Endothelial cell of umbilical vein (primary cell): Measurements from ENCODE around the gene MFAP4. TPM values are rescaled to one million over a fixed set of nuclear protein-coding genes. Genes with fewer than 3 reads are reported as not detected.

Experiments
- BruUV-seq: library from RNA; stranded (reverse); fragments of 400-500 nt; replicated peaks from 2 replicates; lab custom pipeline; 2021; lab: Mats Ljungman, UMichigan
- CTCF ChIA-PET: fragments of 300-600, 350-600 bp; sonication (Branson Sonifier 250); formaldehyde crosslinking; loops from one replicate; lab custom pipeline; 2021; ENCODE audit warnings: antibody characterized with exemption, inconsistent platforms; lab: Charles Lee
- POLR2A ChIA-PET: fragments of 300-600, 350-600 bp; sonication (Branson Sonifier 250); formaldehyde crosslinking; loops from one replicate; lab custom pipeline; 2021; ENCODE audit warnings: antibody characterized with exemption, inconsistent platforms; lab: Charles Lee
- DNase-seq: peaks from one replicate; pipeline ENCODE4 v3.0.0-alpha.2; 2011; ENCODE audit warnings: low read depth, low spot score
- FAIRE-seq: peaks from 2 replicates; lab custom pipeline; 2011; peaks lifted over from hg19 to GRCh38; lab: Jason Lieb, UNC
- H2AFZ ChIP-seq: 2 replicates; pipeline ENCODE4 v1.6.0; 2012; ENCODE audit warnings: low read depth, low read length, control low read depth, inconsistent platforms
- H3K27ac ChIP-seq: 2 replicates; pipeline ENCODE4 v1.5.1; 2011; ENCODE audit warnings: low read depth, mild to moderate bottlenecking, control low read depth, low read length, moderate library complexity; ENCODE audit not compliant: insufficient read depth
- H3K27me3 ChIP-seq, 2 experiments: 2 replicates each; pipeline versions ENCODE4 v1.6.0 to v1.6.1; 2011; ENCODE audit warnings: low read length in 2 of 2, mixed read lengths in 1 of 2; ENCODE audit not compliant: control insufficient read depth in 2 of 2, insufficient read depth in 2 of 2
- H3K36me3 ChIP-seq, 2 experiments: 2 replicates in 1 of 2; 3 replicates in 1 of 2; pipeline ENCODE4 v1.5.1; 2011; ENCODE audit warnings: low read length in 2 of 2, mild to moderate bottlenecking in 1 of 2, moderate library complexity in 1 of 2; ENCODE audit not compliant: control insufficient read depth in 2 of 2, insufficient read depth in 2 of 2; ENCODE audit errors: extremely low read depth in 1 of 2
- H3K4me1 ChIP-seq: 3 replicates; pipeline ENCODE4 v1.5.1; 2011; ENCODE audit warnings: mild to moderate bottlenecking, low read length; ENCODE audit not compliant: control insufficient read depth, insufficient read depth; ENCODE audit errors: extremely low read depth
- H3K4me2 ChIP-seq: 2 replicates; pipeline ENCODE4 v1.6.1; 2011; ENCODE audit warnings: low read length, control low read depth, mixed read lengths; ENCODE audit not compliant: insufficient read depth
- H3K4me3 ChIP-seq, 3 experiments: fragments of 200-600 bp in 1 of 3; sonication (generic), shearing (Covaris generic) in 1 of 3; replicated peaks in 1 of 3; 2 replicates each; pipeline ENCODE4 v1.5.1; 2011 to 2016; ENCODE audit warnings: control low read depth in 3 of 3, low read length in 3 of 3, mild to moderate bottlenecking in 2 of 3, inconsistent platforms in 1 of 3, low read depth in 1 of 3, moderate library complexity in 1 of 3; ENCODE audit not compliant: insufficient read depth in 1 of 3
- H3K79me2 ChIP-seq: 2 replicates; pipeline ENCODE4 v1.6.0; 2012; ENCODE audit warnings: low read length, inconsistent platforms; ENCODE audit not compliant: control insufficient read depth, insufficient read depth
- H3K9ac ChIP-seq: replicated peaks from 2 replicates; pipeline ENCODE3; 2011; ENCODE audit warnings: low read length, control low read depth; ENCODE audit not compliant: insufficient read depth; ENCODE audit errors: extremely low read depth
- H3K9me1 ChIP-seq: replicated peaks from 3 replicates; pipeline ENCODE4 v1.6.0; 2011; ENCODE audit warnings: mild to moderate bottlenecking, low read length; ENCODE audit not compliant: control insufficient read depth, insufficient read depth; ENCODE audit errors: extremely low read depth
- H3K9me3 ChIP-seq: replicated peaks from 2 replicates; pipeline ENCODE4 v1.5.1; 2012; ENCODE audit warnings: low read length, inconsistent platforms; ENCODE audit not compliant: control insufficient read depth, insufficient read depth
- H4K20me1 ChIP-seq: replicated peaks from 2 replicates; pipeline ENCODE3; 2011; ENCODE audit warnings: mild to moderate bottlenecking, low read length; ENCODE audit not compliant: control insufficient read depth, insufficient read depth; ENCODE audit errors: extremely low read depth
- EZH2 ChIP-seq: IDR thresholded peaks from 2 replicates; pipeline ENCODE4 v1.6.1; 2012; ENCODE audit warnings: borderline replicate concordance, low read depth, mild to moderate bottlenecking, moderate library complexity, low read length, inconsistent platforms; ENCODE audit not compliant: severe bottlenecking
- FOS ChIP-seq: IDR thresholded peaks from 2 replicates; pipeline ENCODE4 v1.6.1; 2011; ENCODE audit warnings: mild to moderate bottlenecking, low read length, moderate library complexity, borderline replicate concordance; ENCODE audit not compliant: insufficient read depth
- GATA2 ChIP-seq: IDR thresholded peaks from 2 replicates; pipeline ENCODE4 v1.7.0; 2011; ENCODE audit warnings: low read depth, mild to moderate bottlenecking, moderate library complexity, mixed read lengths, low read length; ENCODE audit not compliant: insufficient read length, insufficient read depth
- JUN ChIP-seq: IDR thresholded peaks from 2 replicates; pipeline ENCODE4 v1.6.1; 2011; ENCODE audit warnings: borderline replicate concordance, low read depth; ENCODE audit not compliant: insufficient read length, insufficient read depth
- MAX ChIP-seq: IDR thresholded peaks from 2 replicates; pipeline ENCODE4 v1.6.1; 2011; ENCODE audit not compliant: insufficient read depth, insufficient read length
- MYC ChIP-seq: IDR thresholded peaks from one replicate; pipeline ENCODE4 v1.6.1; 2011; ENCODE audit warnings: mild to moderate bottlenecking, low read depth, low read length
- POLR2A ChIP-seq: IDR thresholded peaks from 2 replicates; pipeline ENCODE4 v1.6.1; 2012; ENCODE audit warnings: low read depth, mild to moderate bottlenecking, control low read depth, low read length
- POLR2AphosphoS5 ChIP-seq: IDR thresholded peaks from 2 replicates; pipeline ENCODE4 v1.6.1; 2012; ENCODE audit warnings: low read depth, mild to moderate bottlenecking, control low read depth, low read length, moderate library complexity; ENCODE audit not compliant: insufficient read depth
- dilution Hi-C: fragments of 300-500 bp; cut with MboI; formaldehyde crosslinking; loops from one replicate; pipeline ENCODE4 v1.15.0; 2019; ENCODE audit warnings: low sequenced_read_pairs; ENCODE audit not compliant: extremely low pct_ligation_motif_present
- intact Hi-C: fragments of 100-400 bp; cut with micrococcal nuclease; formaldehyde crosslinking; loops from one replicate; pipeline ENCODE4 v1.10.0; 2022
- polyA plus RNA-seq, 4 experiments: library from polyadenylated mRNA; depleted of rRNA in 3 of 4; stranded (reverse) in 3 of 4; unstranded in 1 of 4; fragments of >200 nt; gene quantifications; 2 replicates each; pipeline versions ENCODE4 v1.2.1 to v1.2.3, GENCODE V29; 2011 to 2012; ENCODE audit warnings: missing spikeins in 1 of 4
- total RNA-seq: library from RNA; stranded (reverse); gene quantifications from 2 replicates; pipeline ENCODE4 v1.2.3, GENCODE V29; 2021
- TF ChIP-seq, protein P1 (sequence below), 2 donors: IDR thresholded peaks; 1 replicate in 1 of 2; 2 replicates in 1 of 2; pipeline ENCODE4 v1.5.1; 2011; ENCODE audit warnings: low read length in 2 of 2, mild to moderate bottlenecking in 2 of 2, moderate library complexity in 2 of 2, control low read depth in 1 of 2, inconsistent platforms in 1 of 2, low read depth in 1 of 2; ENCODE audit not compliant: insufficient read depth in 1 of 2; ENCODE audit errors: extremely low read depth in 1 of 2

MFAP4 gene
- total and polyA plus RNA-seq, 2 donors (not counting 3 experiments of a cell fraction or from before 2014, with no cell fraction given): not detected

DNA sequence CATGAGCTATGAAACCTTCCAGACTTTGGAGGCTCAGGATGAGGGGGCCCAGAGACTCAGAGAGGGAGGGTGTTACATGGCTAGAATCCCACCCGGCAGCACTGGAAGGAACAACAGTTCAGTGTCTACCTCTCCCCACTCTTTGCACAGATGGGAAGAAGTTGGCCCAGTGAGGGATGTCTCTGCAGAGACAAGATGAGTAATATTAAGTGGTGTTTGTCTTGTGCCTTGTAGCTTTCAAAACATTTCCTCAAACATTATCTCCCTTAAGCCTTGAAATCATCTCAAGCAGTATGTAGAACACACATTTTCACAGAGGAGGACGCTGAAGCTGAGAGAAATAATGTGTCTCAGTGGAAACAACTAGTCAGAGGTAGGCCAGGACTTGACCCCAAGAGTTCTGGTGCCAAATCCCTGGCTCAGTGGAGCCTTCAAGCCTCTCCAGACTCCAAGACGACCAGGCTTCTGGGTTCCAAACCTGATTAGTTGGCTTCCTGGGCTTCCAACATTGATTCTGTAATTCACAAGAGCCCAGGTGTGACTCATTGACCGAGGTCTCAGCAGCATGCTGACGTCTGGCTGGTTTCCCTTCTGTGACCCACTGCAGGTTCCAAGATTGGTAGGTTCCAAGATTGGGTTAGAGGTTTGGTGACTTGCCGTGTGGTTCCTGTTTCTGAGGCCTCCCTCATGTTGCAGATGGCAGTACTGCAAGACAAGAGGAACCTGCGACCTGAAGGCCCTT, 31.4 kb upstream of the MFAP4 start:
- no TSS peak for BruUV-seq
- intact Hi-C loops (no loop called here), dilution Hi-C loops (no loop called here)
- Histone ChIP-seq H3K27me3 (no peaks in the 10 kb centered on the region), H3K4me2 (no peak overlapping the region), H3K4me1 (no peaks in the 10 kb centered on the region), H3K27ac (no peak overlapping the region), H3K36me3 (no peaks in the 10 kb centered on the region), H3K9me1 (no peaks in the 10 kb centered on the region), H2AFZ (no peak overlapping the region), H3K9ac (no peak overlapping the region), H3K79me2 (no peaks in the 10 kb centered on the region), H3K4me3 (no peak overlapping the region), H4K20me1 (no peaks in the 10 kb centered on the region), H3K9me3 (no peaks in the 10 kb centered on the region)
- TF ChIP-seq FOS (no peak), MAX (no peak), POLR2AphosphoS5 (no peak), POLR2A (no peak), GATA2 (no peak), JUN (no peak), MYC (no peak), EZH2 (no peak)
- TF ChIP-seq, protein P1, sequence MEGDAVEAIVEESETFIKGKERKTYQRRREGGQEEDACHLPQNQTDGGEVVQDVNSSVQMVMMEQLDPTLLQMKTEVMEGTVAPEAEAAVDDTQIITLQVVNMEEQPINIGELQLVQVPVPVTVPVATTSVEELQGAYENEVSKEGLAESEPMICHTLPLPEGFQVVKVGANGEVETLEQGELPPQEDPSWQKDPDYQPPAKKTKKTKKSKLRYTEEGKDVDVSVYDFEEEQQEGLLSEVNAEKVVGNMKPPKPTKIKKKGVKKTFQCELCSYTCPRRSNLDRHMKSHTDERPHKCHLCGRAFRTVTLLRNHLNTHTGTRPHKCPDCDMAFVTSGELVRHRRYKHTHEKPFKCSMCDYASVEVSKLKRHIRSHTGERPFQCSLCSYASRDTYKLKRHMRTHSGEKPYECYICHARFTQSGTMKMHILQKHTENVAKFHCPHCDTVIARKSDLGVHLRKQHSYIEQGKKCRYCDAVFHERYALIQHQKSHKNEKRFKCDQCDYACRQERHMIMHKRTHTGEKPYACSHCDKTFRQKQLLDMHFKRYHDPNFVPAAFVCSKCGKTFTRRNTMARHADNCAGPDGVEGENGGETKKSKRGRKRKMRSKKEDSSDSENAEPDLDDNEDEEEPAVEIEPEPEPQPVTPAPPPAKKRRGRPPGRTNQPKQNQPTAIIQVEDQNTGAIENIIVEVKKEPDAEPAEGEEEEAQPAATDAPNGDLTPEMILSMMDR (IDR thresholded peaks at IDR 0.05; ENCODE audit: extremely low read depth in 1 of 2, insufficient read depth in 1 of 2, low read depth in 1 of 2, low read length in 2 of 2): no peak
- ChIA-PET POLR2A (no interaction called here), CTCF (interaction anchor here (1.2 kb wide), 1 partner anchor 56 kb away, joined by 4 read pairs; the partner anchor contains the start of gene B9D1)
- FAIRE-seq (no peak), DNase-seq (peak; percentile 24)
